ENCODE data around the gene ASB10. TPM values are rescaled to one million over a fixed set of nuclear protein-coding genes. Genes with fewer than 3 reads are reported as not detected.

ASB10 gene
- total RNA-seq, 1 donor from 2014 or later: not detected

- H3K27me3 Mint-ChIP-seq: no peaks in the 10 kb centered on the region
- peaks cover 20% of the 10 kb centered on the region for H3K36me3 Mint-ChIP-seq (ENCODE audit: insufficient read depth)
- H3K9me3 Mint-ChIP-seq (ENCODE audit: low read depth): no peaks in the 10 kb centered on the region
- no peak for TF ChIP-seq CTCF (IDR thresholded peaks at IDR 0.05; ENCODE audit: unreplicated experiment)
- no peak for DNase-seq (ENCODE audit: low spot score, unreplicated experiment)
- peaks cover 15% of the 10 kb centered on the region for H3K4me1 Mint-ChIP-seq (ENCODE audit: low read depth)
- no peak overlapping the region for H3K4me3 Mint-ChIP-seq (ENCODE audit: low read depth)
- H3K27ac Mint-ChIP-seq: no peak overlapping the region
Measured at GRCh38 chr7:151137076-151137675, 49.9 kb downstream of the ASB10 start.

- TF ChIP-seq CTCF (IDR thresholded peaks at IDR 0.05; ENCODE audit: unreplicated experiment): no peak
- Mint-ChIP-seq H3K27ac (no peak overlapping the region), H3K4me1 (ENCODE audit: low read depth) (peaks cover 6% of the 10 kb centered on the region), H3K27me3 (no peaks in the 10 kb centered on the region), H3K4me3 (ENCODE audit: low read depth) (no peak overlapping the region), H3K36me3 (ENCODE audit: insufficient read depth) (peaks cover 27% of the 10 kb centered on the region), H3K9me3 (ENCODE audit: low read depth) (no peaks in the 10 kb centered on the region)
- DNase-seq (ENCODE audit: low spot score, unreplicated experiment): no peak
Measured at GRCh38 chr7:151135866-151136843, 50.9 kb downstream of the ASB10 start.

GRCh38 chr7:151135525-151135845, 51.6 kb downstream of the ASB10 start:
- Mint-ChIP-seq H3K4me3 (ENCODE audit: low read depth) (no peak overlapping the region), H3K9me3 (ENCODE audit: low read depth) (no peaks in the 10 kb centered on the region), H3K27ac (no peak overlapping the region), H3K27me3 (no peaks in the 10 kb centered on the region), H3K4me1 (ENCODE audit: low read depth) (peaks cover 6% of the 10 kb centered on the region), H3K36me3 (ENCODE audit: insufficient read depth) (peaks cover 27% of the 10 kb centered on the region)
- no peak for DNase-seq (ENCODE audit: low spot score, unreplicated experiment)
- TF ChIP-seq CTCF (IDR thresholded peaks at IDR 0.05; ENCODE audit: unreplicated experiment): no peak

GRCh38 chr7:151134743-151135524, 52.1 kb downstream of the ASB10 start:
- Mint-ChIP-seq H3K4me1 (ENCODE audit: low read depth) (peaks cover 6% of the 10 kb centered on the region), H3K36me3 (ENCODE audit: insufficient read depth) (peaks cover 30% of the 10 kb centered on the region), H3K27me3 (no peaks in the 10 kb centered on the region), H3K27ac (no peak overlapping the region), H3K9me3 (ENCODE audit: low read depth) (no peaks in the 10 kb centered on the region), H3K4me3 (ENCODE audit: low read depth) (no peak overlapping the region)
- no peak for TF ChIP-seq CTCF (IDR thresholded peaks at IDR 0.05; ENCODE audit: unreplicated experiment)
- DNase-seq (ENCODE audit: low spot score, unreplicated experiment): no peak

Data from progenitor cell of endocrine pancreas (in vitro differentiated cells).